Hepatic stellate cell (primary cell): ENCODE measurements around the gene ZFP36.
"Not testable (repeated sequence)": the region's sequence is repeated elsewhere in the genome, so short reads cannot be mapped to it uniquely, and the experiment has no call there.

Experiments
- DNase-seq: peaks from one replicate; pipeline ENCODE4 v3.0.0; 2011; ENCODE audit warnings: low spot score

ZFP36 gene

GRCh38 chr19:39406656-39407409 is at the start of gene ZFP36:
TSS of gene ZFP36 (plus strand) at chr19:39406847. CDS start at chr19:39406905, 58 bp downstream.
- DNase-seq, result peak; percentile 89

- DNase-seq, result no peak
These were observed 47.6 kb upstream of the ZFP36 start for GRCh38 chr19:39359026-39359425.

GRCh38 chr19:39360599-39360998 is 46.0 kb upstream of the ZFP36 start:
- DNase-seq, result no peak

- DNase-seq, result peak; percentile 43
These were observed 43.7 kb upstream of the ZFP36 start for GRCh38 chr19:39362682-39363657.

GRCh38 chr19:39363901-39364457 is 42.7 kb upstream of the ZFP36 start:
- no peak for DNase-seq

- DNase-seq, result no peak
These were observed 41.1 kb upstream of the ZFP36 start for GRCh38 chr19:39365531-39365930.

- no peak for DNase-seq
These were observed 37.4 kb upstream of the ZFP36 start for GRCh38 chr19:39369200-39369599.

GRCh38 chr19:39370735-39371134 is 35.9 kb upstream of the ZFP36 start:
- DNase-seq, result no peak

GRCh38 chr19:39372047-39372802 is 34.4 kb upstream of the ZFP36 start:
- peak; percentile 95 for DNase-seq

- DNase-seq, result peak; percentile 50
These were observed 33.7 kb upstream of the ZFP36 start for GRCh38 chr19:39372941-39373340.

GRCh38 chr19:39375929-39376328 is 30.7 kb upstream of the ZFP36 start:
- no peak for DNase-seq

GRCh38 chr19:39377373-39378362 is 29.0 kb upstream of the ZFP36 start:
- DNase-seq, result no peak

GRCh38 chr19:39379366-39379765 is 27.3 kb upstream of the ZFP36 start:
- DNase-seq, result not testable (repeated sequence)

- no peak for DNase-seq
These were observed 26.7 kb upstream of the ZFP36 start for GRCh38 chr19:39379865-39380396.

- no peak for DNase-seq
These were observed 25.8 kb upstream of the ZFP36 start for GRCh38 chr19:39380521-39381502.

GRCh38 chr19:39381910-39382611 is 24.6 kb upstream of the ZFP36 start:
- peak; percentile 37 for DNase-seq

GRCh38 chr19:39382991-39383828 is 23.4 kb upstream of the ZFP36 start:
- no peak for DNase-seq
